Measurements from ENCODE around the gene HCFC1R1.

GRCh38 chr16:3026609-3027488, 3.1 kb upstream of the HCFC1R1 start:
- TF ChIP-seq CTCF (IDR thresholded peaks at IDR 0.05; ENCODE audit: poor library complexity, severe bottlenecking) = no peak
- no peak for TF ChIP-seq POLR2AphosphoS5 (IDR thresholded peaks at IDR 0.05)
- no peak for TF ChIP-seq EZH2 (IDR thresholded peaks at IDR 0.05; ENCODE audit: borderline replicate concordance, insufficient read depth, low read length, poor library complexity, severe bottlenecking)
- TF ChIP-seq MXI1 (conservative IDR thresholded peaks at IDR 0.05; ENCODE audit: poor library complexity, severe bottlenecking) = no peak
- TF ChIP-seq EP300 (conservative IDR thresholded peaks at IDR 0.05; ENCODE audit: poor library complexity, severe bottlenecking) = no peak
- no peak for TF ChIP-seq TAF1 (IDR thresholded peaks at IDR 0.05; ENCODE audit: low read depth)
- no peak for TF ChIP-seq RAD21 (conservative IDR thresholded peaks at IDR 0.05)
- TF ChIP-seq REST (IDR thresholded peaks at IDR 0.05; ENCODE audit: borderline replicate concordance) = no peak
